Right hindlimb (tissue), 1 donor: Measurements from ENCODE around the gene SPRYD7.
"Not testable (repeated sequence)": the region's sequence is repeated elsewhere in the genome, so short reads cannot be mapped to it uniquely, and the experiment has no call there.

Experiments used
- DNase-seq: peaks from one replicate; pipeline ENCODE4 v3.0.0-alpha.2; 2018

The SPRYD7 gene

DNA sequence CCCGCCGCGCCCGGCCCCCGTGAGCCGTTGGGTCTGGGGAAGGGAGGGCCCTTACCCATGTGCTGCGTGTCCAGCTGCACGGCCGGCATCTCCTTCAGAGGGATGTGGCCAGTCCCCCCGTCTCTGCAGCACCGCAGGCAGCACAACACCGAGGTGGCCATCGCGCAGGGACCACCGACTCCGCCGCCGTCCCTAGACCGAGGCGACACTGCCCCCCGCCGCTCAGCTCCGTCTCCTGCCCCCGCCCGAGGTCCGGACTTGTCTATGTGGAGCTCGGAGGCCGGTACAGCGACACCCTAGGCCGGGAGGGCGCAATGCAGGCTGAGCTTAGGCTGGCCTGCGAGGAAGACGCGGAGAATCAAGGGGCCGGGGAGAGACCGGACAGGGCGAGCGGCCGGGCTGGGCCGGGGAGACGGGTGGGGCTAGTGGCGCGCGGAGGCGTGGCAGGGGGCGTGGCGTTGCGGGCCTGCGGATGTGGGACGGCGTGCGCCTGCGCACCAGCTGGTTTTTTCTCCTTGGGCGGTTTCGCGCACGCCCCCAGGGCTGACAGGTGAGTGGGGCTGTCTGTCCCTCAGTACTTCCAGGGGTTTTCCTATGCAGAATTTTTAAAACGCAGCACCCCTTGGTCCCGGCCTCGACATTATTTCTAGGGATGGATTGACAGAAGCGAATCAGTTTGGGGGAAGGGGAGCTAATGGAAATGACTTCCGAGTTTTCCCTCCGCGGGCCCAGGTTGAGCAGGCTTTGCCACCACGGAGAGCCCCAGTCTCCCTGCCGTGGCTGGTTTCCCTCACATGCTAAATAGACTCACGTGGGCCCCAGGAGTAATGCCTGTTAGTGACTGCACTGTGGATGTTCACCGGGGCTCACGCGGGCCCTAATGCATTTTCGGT is at the start of gene SPRYD7:
Gene SPRYD7, minus strand, starts transcription at position 266 of the 893 bp plus-strand sequence. Its CDS starts 105 bp downstream, at position 161.
- peak; percentile 99 for DNase-seq

- no peak for DNase-seq
Observed at GRCh38 chr13:49985129-49985528, 49.0 kb upstream of the SPRYD7 start.

DNA sequence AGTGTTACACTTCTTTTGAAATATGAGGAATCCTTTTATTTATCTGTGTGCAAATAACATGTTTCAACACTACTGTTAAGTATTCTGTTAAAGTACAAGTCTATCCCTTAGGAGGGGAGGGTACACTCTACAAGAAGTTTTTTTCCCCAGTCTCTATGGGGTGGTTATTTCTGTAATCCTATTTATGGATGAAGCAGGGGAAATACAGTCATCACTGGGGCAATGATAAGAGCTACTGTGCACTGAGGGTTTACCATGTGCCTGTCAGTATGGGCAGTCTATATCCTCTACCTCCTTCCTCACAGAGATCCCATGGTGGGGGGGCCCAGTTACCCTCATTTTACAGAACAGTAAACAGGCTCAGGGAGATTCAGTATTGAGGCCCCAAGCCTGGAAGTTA is 44.1 kb upstream of the SPRYD7 start:
- DNase-seq: no peak

DNA sequence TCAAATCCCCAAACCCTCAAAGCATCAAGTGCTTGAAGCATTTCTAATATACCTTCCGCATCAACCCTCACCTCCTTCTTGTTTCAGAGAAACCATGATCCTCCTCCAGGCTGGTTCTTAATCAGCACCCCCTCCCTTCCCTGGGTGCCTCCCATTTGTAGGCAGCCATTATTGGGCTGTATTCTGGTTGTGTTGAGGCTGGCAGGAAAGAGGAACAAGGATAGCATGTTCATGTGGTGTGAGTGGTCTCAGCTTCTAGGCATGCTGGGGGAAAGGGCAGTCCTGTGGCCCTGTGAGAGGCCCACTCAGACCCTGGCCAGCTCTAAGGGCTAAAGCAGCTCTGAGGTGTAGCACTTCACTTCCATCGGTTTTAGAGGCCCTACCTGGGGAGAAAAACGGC is 41.9 kb upstream of the SPRYD7 start:
- no peak for DNase-seq

- DNase-seq: peak; percentile 64
Observed at GRCh38 chr13:49976314-49977258, 40.4 kb upstream of the SPRYD7 start.

DNA sequence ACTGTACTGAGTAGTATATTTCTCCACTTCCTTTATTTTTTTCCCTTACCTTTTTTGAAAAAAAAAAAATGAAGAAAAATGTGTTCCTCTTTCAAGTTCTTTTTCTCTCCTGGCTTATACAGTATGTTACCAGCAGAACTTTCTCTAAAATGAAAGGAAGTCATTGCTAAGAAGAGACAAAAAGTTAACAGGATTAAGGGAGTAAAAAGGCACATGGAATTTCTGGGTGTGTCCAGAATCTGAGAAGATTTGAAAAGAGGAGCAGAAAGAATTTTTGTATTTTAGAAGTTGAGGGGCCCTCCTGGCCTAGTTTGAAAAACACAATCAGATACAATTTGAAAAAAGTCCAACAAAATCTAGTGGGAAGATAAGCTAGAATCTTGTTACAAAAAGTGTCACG is 39.7 kb upstream of the SPRYD7 start:
- no peak for DNase-seq

DNA sequence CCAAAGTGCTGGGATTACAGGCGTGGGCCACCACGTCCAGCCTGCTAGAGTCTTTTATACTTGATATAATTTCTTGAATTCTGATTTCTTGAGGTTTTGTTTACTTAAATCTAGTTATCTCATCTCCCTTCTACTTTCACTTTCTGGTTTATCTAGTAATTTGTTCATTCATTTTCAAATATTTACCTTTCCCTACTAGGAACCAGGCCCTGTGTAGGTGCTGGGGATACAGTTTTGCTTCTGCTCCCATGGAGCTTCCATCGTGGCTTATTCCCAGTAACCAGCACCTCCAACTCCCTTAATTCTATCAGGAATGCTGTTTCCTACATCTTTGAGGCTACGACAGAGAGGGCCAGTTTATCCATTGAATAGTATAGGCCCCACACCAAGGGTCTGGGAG is 36.6 kb upstream of the SPRYD7 start:
- DNase-seq: no peak

GRCh38 chr13:49967456-49967855 is 31.3 kb upstream of the SPRYD7 start:
- no peak for DNase-seq

DNA sequence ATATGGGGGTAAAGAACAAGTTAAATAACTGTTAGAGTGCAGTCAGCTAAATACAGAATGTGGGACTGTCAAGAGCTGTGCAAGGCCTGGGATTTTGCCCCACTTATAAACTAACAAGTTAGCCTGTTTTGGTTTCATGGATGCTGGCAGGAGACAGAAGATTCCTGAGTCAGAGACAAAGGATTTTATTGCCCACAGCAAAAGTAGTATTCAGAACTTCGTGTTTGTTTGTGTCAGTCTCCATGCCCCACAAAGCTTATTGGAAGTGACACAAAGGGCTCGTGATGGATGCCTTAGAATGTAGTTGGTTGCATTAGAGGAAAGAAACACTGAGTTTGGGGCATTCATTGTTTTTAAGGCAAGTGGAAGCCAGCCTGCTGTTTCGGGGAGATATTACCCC is 22.2 kb upstream of the SPRYD7 start:
- DNase-seq: no peak

GRCh38 chr13:49956131-49956530 is 20.0 kb upstream of the SPRYD7 start:
- no peak for DNase-seq

DNA sequence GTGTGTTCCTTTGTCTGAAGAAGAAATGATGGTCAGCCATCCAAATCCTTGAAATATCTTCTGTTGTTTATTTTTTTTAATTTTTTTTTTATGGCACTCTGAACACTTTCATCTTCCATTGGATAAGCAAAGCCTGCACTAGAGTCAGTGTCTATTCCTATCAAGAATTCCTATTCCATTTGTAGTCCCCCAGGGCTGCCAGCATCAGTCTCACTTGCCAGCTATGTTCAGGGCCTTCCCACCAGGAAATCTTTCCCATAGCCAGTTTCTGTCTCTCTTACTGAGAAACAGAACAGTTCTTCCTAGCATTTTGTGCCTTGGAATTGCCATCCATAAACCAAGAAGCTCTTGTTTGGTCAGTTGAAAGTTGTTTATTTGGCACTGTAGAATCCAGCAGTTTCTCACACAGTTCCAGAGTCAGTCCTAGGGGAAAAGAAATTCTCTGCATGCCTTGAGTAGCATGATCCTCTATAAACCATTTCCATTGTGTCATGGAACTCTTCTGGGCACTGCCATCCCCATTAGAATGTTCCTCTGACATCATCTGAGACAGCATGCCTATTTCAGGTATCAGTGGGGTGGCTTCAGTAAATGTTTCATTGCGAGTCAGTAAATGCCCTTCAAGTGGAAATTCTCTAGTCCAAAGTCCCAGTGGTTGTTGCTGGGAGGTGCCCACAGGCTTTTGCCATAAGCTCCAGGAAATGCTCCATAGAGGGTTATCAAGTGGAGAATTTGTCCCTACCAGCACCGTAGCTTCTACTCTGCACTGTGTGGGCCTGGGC is 18.7 kb upstream of the SPRYD7 start:
- DNase-seq: no peak

GRCh38 chr13:49953560-49953959 is 17.4 kb upstream of the SPRYD7 start:
- no peak for DNase-seq

- no peak for DNase-seq
Observed at GRCh38 chr13:49951754-49952535, 15.8 kb upstream of the SPRYD7 start.

DNA sequence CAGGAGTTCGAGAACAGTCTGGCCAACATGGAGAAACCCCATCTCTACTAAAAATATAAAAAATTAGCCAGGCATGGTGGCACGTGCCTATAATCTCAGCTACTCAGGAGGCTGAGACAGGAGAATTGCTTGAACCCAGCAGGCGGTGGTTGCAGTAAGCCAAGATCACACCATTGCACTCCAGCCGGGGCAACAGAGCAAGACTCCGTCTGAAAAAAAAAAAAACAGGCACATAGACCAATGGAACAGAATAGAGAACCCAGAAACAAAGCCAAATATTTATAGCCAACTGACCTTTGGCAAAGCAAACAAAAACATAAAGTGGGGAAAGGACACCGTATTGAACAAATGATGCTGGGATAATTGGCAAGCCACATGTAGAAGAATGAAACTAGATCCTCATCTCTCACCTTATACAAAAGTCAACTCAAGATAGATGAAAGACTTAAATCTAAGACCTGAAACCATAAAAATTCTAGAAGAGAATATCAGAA is 12.7 kb upstream of the SPRYD7 start:
- not testable (repeated sequence) for DNase-seq

- DNase-seq: no peak
Observed at GRCh38 chr13:49939321-49939720, 3.2 kb upstream of the SPRYD7 start.

DNA sequence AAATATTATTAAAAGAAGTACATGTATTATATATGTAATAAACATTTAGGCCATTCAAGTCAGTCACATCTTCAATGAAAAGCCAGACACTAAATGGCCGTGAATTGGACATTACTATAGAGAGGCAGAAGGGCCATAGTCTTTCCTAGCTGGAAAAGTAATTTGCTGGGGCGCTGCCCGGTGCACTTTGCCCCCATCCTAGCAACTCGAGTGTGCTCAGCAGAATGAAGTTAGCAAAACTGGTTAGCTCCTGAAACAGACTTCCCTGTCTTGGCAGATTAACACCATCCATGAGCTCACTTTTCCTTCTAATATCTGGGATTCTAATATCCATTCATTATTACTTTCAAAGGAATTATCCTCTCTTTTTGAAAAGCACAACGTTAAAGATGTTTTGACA is 2.8 kb upstream of the SPRYD7 start:
- DNase-seq: no peak

- no peak for DNase-seq
Observed at GRCh38 chr13:49938314-49938713, 2.2 kb upstream of the SPRYD7 start.

- DNase-seq: no peak
Observed at GRCh38 chr13:49936968-49937273, 781 bp upstream of the SPRYD7 start.

DNA sequence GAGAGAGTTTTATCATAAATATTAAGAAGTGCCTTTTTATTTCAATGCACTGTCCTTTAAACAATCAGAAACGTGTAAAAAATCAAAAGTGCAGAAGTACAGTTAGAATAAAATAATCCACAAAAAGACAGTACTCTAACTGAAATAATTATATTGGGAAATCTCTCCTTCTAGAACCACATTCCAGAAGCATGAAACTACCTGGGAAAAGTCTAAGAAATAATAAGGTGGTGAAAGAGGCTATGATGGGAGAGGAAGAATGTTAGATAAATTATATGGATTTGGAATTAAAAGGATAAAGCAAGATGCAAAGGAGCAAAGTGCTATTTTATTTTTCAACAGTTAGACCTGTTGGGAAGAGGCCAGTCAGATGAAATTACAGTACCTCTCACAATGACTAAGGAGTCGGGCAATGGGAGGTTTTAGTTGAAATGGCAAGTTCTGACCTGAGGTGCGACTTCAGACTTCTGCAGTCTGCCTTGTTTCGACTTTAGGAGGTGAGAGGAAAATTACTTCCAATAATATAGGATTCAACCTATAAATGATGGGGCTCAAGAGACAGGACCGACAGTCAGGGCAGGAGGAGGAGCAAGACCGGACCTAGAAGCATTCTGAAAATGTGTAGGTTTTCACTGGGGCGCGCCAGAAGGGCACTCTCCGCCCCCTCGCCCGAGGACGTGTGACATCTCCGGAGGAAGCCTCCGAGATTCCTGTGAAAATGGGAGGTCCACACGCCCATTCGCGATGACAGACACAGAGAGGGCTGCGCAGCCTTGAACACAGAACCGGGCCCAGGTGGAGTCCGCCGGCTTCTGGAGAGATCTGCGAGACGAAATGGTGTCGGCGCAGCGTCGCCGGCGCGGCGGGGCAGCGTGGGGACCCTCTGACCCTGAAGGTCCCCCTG is 717 bp downstream of the SPRYD7 start:
- DNase-seq: no peak

DNA sequence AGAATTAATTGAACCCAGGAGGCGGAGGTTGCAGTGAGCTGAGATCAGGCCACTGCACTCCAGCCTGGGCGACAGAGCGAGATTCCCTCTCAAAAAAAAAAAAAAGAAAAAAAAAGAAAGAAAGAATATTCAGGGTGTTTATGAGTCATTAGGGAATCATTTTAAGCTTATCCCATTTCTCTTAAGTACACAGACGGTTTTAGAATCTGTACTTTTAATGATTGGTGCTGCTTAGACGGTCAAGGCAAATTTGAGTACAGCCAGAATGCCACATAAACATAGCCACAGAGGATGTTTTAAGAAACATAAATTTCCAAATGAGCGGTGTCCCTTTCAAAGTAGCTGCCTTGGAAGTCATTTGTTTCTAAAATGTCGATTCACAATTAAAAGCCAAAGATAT is 2.6 kb downstream of the SPRYD7 start:
- DNase-seq: no peak

- DNase-seq: no peak
Observed at GRCh38 chr13:49932868-49933267, 3.3 kb downstream of the SPRYD7 start.
